ENCODE measurements around the gene MEGF6.

MEGF6 gene

DNA sequence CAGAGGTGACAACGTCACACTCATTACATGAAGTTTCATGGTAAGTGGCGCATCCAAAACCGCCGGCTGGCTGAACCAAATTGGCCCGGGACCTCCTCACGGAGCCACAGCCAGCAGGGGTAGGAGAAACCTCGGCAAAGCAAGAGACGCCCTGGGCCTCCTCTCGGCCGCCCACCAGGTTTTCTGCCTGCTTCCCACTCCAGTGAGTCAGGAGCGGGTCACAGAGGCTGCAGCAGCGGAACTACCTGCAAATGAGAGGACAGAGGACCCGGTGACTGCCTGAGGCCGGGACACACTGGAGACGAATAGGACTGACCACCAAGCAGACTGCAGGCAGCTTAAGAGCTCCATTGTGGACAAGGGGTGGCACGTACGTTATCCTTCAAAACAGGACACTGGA, 55.0 kb downstream of the MEGF6 start:
- TF ChIP-seq, protein P1, sequence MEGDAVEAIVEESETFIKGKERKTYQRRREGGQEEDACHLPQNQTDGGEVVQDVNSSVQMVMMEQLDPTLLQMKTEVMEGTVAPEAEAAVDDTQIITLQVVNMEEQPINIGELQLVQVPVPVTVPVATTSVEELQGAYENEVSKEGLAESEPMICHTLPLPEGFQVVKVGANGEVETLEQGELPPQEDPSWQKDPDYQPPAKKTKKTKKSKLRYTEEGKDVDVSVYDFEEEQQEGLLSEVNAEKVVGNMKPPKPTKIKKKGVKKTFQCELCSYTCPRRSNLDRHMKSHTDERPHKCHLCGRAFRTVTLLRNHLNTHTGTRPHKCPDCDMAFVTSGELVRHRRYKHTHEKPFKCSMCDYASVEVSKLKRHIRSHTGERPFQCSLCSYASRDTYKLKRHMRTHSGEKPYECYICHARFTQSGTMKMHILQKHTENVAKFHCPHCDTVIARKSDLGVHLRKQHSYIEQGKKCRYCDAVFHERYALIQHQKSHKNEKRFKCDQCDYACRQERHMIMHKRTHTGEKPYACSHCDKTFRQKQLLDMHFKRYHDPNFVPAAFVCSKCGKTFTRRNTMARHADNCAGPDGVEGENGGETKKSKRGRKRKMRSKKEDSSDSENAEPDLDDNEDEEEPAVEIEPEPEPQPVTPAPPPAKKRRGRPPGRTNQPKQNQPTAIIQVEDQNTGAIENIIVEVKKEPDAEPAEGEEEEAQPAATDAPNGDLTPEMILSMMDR (conservative IDR thresholded peaks at IDR 0.05; ENCODE audit: low read depth, low read length) = no peak
- DNase-seq (ENCODE audit: low read depth) = no peak
- H3K4me3 ChIP-seq (ENCODE audit: low read depth, low read length) = no peak overlapping the region

DNA sequence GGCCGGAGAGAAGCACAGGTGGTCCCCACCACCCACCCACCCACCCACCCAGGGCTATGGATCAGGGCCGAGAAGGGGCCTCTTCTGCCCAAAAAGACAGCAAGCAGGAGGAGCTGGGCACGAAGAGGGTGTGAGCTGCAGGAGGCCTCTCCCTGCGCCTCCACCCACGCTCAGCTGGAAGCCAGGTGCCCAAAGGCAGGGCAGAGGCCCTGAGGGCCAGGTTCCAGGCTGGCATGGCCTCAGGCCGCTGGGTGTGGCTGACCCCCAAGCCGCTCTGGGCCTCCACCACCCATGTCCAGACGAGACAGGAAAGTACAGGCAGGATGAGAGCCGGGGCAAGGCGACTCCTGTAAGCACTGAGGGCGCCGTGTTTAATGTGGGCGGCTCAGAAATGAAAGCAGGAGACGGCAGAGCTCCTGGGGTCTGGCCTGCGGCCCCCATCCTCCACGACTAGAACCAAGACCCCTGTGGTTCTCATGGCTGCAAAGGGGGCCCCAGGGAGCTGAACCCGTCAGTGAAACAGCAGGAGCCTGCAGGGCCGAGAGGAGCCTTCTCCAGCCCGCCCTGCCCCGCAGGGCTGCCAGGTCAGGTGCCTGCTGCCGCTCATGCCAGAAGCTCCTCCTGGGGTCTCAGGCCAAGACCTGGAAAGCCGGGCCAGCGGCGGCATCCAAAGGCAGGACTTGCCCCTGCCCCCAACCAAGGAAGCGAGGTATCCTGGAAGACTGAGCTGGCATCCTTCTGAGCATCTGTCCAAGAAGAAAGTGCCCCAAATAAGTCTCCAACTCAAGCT, 56.0 kb downstream of the MEGF6 start:
- no peak overlapping the region for H3K4me3 ChIP-seq (ENCODE audit: low read depth, low read length)
- TF ChIP-seq, protein P1 (conservative IDR thresholded peaks at IDR 0.05; ENCODE audit: low read depth, low read length) = no peak
- DNase-seq (ENCODE audit: low read depth) = no peak

DNA sequence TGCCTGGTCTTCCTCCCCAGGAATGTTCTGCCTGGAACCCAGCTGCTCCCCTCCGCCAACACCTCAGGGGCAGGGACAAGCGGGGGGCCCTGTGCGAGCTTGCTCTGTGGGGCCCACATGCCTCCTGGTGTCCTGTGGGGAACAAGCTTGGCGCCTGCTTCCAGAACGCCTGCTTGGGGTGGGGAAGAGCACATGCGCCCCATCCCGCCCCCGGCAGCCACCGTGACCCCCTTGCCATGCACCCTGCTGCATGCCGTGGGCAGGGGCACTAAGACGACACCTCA, 57.4 kb downstream of the MEGF6 start:
- DNase-seq (ENCODE audit: low read depth) = no peak
- TF ChIP-seq, protein P1 (conservative IDR thresholded peaks at IDR 0.05; ENCODE audit: low read depth, low read length) = no peak
- H3K4me3 ChIP-seq (ENCODE audit: low read depth, low read length) = no peak overlapping the region

DNA sequence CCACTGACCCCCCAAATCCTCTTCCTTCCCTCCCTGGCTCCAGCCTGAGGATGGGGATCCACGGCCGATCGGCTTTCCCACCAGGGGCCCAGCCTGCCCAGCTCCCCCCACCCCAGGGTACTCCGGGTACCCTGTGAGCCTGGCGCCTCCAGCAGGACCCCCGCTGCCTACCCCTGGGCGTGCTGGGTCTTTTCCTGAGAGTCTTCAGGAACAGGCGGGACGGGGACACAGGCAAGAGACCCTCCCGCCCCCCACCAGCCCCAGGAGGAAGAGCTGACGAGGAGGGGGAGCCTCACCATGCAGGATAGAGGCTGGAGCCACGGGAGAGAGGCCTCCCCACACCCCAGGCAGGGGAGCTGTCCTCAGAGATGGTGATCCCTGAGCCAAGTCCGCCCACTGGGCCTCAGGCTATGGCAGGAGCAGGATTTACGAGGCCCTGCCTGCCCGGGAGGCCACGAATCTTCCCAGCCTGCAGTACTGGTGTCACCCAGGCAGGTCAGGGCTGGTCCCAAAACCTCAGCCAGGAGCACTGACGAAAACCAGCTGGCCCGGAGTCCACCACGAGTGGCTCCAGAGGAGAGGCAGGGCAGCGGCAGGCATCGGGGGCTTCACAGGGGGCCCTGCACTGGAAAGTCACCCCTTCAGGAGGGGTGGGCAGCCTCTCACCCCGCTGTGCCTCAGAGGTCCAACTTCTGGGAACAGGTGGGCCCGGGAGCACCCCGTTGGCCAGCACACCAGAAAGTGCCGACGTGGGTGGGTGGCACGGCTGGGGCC, 58.0 kb downstream of the MEGF6 start:
- no peak for DNase-seq (ENCODE audit: low read depth)
- TF ChIP-seq, protein P1 (conservative IDR thresholded peaks at IDR 0.05; ENCODE audit: low read depth, low read length) = no peak
- no peak overlapping the region for H3K4me3 ChIP-seq (ENCODE audit: low read depth, low read length)

DNA sequence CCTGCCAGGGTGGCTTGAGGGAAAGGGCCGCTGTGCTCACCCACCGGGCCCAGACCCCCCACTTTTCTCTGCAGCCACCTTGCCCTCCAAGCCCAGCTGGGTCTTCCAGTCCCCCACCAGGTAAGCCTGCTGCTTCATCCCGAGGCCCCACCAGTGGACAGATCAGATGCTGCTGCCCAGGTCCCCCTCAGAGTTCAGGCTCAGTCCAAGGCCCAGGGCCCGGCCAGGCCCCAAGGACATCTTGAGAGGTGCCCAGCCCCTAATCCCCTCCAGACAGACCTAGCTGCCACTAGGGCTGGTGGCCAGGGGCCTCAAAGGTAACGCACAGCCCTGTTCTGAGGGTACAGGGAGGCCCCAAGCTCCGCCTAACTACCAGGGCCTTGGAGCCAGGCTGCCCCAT, 58.6 kb downstream of the MEGF6 start:
- TF ChIP-seq, protein P1 (conservative IDR thresholded peaks at IDR 0.05; ENCODE audit: low read depth, low read length) = no peak
- H3K4me3 ChIP-seq (ENCODE audit: low read depth, low read length) = no peak overlapping the region
- no peak for DNase-seq (ENCODE audit: low read depth)

DNA sequence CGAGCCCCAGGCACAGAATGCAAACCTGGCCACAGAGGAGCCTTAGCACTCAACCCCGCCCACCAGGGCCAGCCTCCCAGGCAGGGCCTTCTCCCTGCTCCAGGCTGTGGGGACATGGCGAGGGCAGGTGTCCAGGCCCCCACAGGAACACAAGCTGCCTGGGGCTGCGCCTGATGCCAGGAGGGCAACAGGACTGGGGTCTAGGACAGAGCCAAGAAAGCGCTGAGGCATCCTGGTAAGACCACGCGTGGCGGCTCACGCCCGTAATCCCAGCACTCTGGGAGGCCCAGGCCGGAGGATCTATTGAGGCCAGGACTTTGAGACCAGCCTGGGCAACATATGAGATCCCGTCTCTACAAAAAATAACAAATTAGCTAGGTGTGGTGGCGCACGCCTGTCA, 59.1 kb downstream of the MEGF6 start:
- no peak for DNase-seq (ENCODE audit: low read depth)
- no peak overlapping the region for H3K4me3 ChIP-seq (ENCODE audit: low read depth, low read length)
- TF ChIP-seq, protein P1 (conservative IDR thresholded peaks at IDR 0.05; ENCODE audit: low read depth, low read length) = no peak

DNA sequence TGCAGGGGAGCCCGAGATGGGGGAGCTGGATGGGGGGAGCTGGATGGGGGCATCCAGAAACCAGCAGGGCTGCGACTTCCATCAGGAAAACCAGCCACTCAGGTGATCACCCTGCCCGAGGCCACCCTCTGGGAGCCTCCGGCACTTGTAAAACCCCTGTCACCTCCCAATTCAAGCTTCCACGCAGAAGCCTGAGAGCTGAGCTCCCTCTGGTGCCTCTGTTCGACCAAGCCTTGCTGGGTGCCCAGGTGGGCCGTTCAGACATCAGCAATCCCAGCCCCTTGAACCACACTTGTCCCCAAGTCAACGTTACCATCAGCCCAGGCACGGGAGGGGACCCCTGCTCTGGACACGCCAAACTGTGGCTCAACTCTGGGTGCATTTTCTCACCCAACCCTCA, 59.6 kb downstream of the MEGF6 start:
- TF ChIP-seq, protein P1 (conservative IDR thresholded peaks at IDR 0.05; ENCODE audit: low read depth, low read length) = no peak
- DNase-seq (ENCODE audit: low read depth) = no peak
- no peak overlapping the region for H3K4me3 ChIP-seq (ENCODE audit: low read depth, low read length)
